ENCODE results near the gene DESI2. TPM values are rescaled to one million over a fixed set of nuclear protein-coding genes. Genes with fewer than 3 reads are reported as not detected.
"Not testable (repeated sequence)": the region's sequence is repeated elsewhere in the genome, so short reads cannot be mapped to it uniquely, and the experiment has no call there.

DESI2 gene
- total RNA-seq, 3 donors from 2014 or later (not counting 1 experiment from before 2014, with no cell fraction given) = 24.1 to 30.5 (median 25.4) TPM

- TF ChIP-seq, protein P1, sequence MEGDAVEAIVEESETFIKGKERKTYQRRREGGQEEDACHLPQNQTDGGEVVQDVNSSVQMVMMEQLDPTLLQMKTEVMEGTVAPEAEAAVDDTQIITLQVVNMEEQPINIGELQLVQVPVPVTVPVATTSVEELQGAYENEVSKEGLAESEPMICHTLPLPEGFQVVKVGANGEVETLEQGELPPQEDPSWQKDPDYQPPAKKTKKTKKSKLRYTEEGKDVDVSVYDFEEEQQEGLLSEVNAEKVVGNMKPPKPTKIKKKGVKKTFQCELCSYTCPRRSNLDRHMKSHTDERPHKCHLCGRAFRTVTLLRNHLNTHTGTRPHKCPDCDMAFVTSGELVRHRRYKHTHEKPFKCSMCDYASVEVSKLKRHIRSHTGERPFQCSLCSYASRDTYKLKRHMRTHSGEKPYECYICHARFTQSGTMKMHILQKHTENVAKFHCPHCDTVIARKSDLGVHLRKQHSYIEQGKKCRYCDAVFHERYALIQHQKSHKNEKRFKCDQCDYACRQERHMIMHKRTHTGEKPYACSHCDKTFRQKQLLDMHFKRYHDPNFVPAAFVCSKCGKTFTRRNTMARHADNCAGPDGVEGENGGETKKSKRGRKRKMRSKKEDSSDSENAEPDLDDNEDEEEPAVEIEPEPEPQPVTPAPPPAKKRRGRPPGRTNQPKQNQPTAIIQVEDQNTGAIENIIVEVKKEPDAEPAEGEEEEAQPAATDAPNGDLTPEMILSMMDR (IDR thresholded peaks at IDR 0.05) = no peak
- peaks cover 22 to 23% of the 10 kb centered on the region in 2 donors for H3K4me1 Mint-ChIP-seq
- no peak overlapping the region for H3K4me3 Mint-ChIP-seq
- DNase-seq (no peak), ATAC-seq (no peak)
- H3K4me3 ChIP-seq (ENCODE audit: low read length) = no peak overlapping the region
- WGBS (ENCODE audit: insufficient coverage) = 94% methylated on average over 2 of the region's 2 CpGs
- H3K27me3 Mint-ChIP-seq (ENCODE audit: low read depth in 2 of 2) = no peaks in the 10 kb centered on the region
- no peaks in the 10 kb centered on the region for H3K9me3 Mint-ChIP-seq
- no peak overlapping the region for H3K27ac Mint-ChIP-seq
- H3K27ac ChIP-seq (ENCODE audit: low read length) = no peak overlapping the region
- intact Hi-C loops (cut with micrococcal nuclease) = no loop called here
- H3K9me3 ChIP-seq (ENCODE audit: control insufficient read depth, insufficient read depth, low read length) = no peaks in the 10 kb centered on the region
- H3K4me1 ChIP-seq (ENCODE audit: control insufficient read depth, insufficient read depth, low read length) = peaks cover 3% of the 10 kb centered on the region
- H3K36me3 Mint-ChIP-seq = peaks cover under 1% of the 10 kb centered on the region
- peaks cover 4% of the 10 kb centered on the region for H3K36me3 ChIP-seq (ENCODE audit: control insufficient read depth, insufficient read depth, low read length)
- H3K27me3 ChIP-seq (ENCODE audit: control insufficient read depth, insufficient read depth, low read length) = no peaks in the 10 kb centered on the region
These were observed 9.7 kb downstream of the DESI2 start for GRCh38 chr1:244662599-244662998.

DNA sequence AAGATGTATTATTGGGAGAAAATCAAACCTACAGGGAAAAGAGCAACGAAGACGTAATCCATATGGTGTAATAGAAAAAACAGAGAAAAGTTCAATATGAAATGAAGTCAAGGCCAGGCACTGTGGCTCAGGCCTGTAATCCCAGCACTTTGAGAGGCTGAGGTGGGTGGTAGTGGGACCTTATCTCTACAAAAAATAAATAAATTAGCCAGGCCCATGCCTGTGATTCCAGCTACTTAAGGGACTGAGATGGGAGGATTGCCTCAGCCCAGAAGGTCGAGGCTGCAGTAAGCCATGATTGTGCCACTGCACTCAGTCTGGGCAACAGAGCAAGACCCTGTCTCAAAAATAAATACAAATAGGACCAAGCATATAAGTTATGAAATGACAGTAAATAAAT is 11.4 kb downstream of the DESI2 start:
- Mint-ChIP-seq H3K9me3 (no peaks in the 10 kb centered on the region), H3K4me1 (peaks cover 7 to 25% of the 10 kb centered on the region in 2 donors), H3K36me3 (no peaks in the 10 kb centered on the region), H3K27me3 (ENCODE audit: low read depth in 2 of 2) (no peaks in the 10 kb centered on the region), H3K4me3 (no peak overlapping the region), H3K27ac (no peak overlapping the region)
- ATAC-seq = no peak
- no peak for DNase-seq
- H3K4me1 ChIP-seq (ENCODE audit: control insufficient read depth, insufficient read depth, low read length) = peaks cover 3% of the 10 kb centered on the region
- intact Hi-C loops (cut with micrococcal nuclease) = no loop called here
- H3K27ac ChIP-seq (ENCODE audit: low read length) = no peak overlapping the region
- H3K9me3 ChIP-seq (ENCODE audit: control insufficient read depth, insufficient read depth, low read length) = no peaks in the 10 kb centered on the region
- TF ChIP-seq, protein P1 (IDR thresholded peaks at IDR 0.05) = no peak
- H3K36me3 ChIP-seq (ENCODE audit: control insufficient read depth, insufficient read depth, low read length) = peaks cover 4% of the 10 kb centered on the region
- WGBS (ENCODE audit: insufficient coverage) = 100% methylated on average over 2 of the region's 3 CpGs
- H3K4me3 ChIP-seq (ENCODE audit: low read length) = no peak overlapping the region
- no peaks in the 10 kb centered on the region for H3K27me3 ChIP-seq (ENCODE audit: control insufficient read depth, insufficient read depth, low read length)

- no peak overlapping the region for H3K27ac ChIP-seq (ENCODE audit: low read length)
- H3K4me3 Mint-ChIP-seq = no peak overlapping the region
- no peaks in the 10 kb centered on the region for H3K9me3 ChIP-seq (ENCODE audit: control insufficient read depth, insufficient read depth, low read length)
- peaks cover 3% of the 10 kb centered on the region for H3K4me1 ChIP-seq (ENCODE audit: control insufficient read depth, insufficient read depth, low read length)
- H3K27me3 ChIP-seq (ENCODE audit: control insufficient read depth, insufficient read depth, low read length) = no peaks in the 10 kb centered on the region
- WGBS (ENCODE audit: insufficient coverage) = 9% methylated on average over 4 of the region's 4 CpGs
- H3K4me1 Mint-ChIP-seq = peaks cover 8 to 24% of the 10 kb centered on the region in 2 donors
- intact Hi-C loops (cut with micrococcal nuclease) = loop anchor here (5.0 kb wide), 1 partner anchor 307 kb away; no protein-coding TSS in a partner anchor
- DNase-seq (peak; percentile 15 to 19), ATAC-seq (peak; percentile 93 to 98 (median 96))
- no peaks in the 10 kb centered on the region for H3K9me3 Mint-ChIP-seq
- H3K27me3 Mint-ChIP-seq (ENCODE audit: low read depth in 2 of 2) = no peaks in the 10 kb centered on the region
- H3K36me3 ChIP-seq (ENCODE audit: control insufficient read depth, insufficient read depth, low read length) = no peaks in the 10 kb centered on the region
- TF ChIP-seq, protein P1 (IDR thresholded peaks at IDR 0.05) = no peak
- H3K4me3 ChIP-seq (ENCODE audit: low read length) = no peak overlapping the region
- no peaks in the 10 kb centered on the region for H3K36me3 Mint-ChIP-seq
- H3K27ac Mint-ChIP-seq = no peak overlapping the region
These were observed 12.9 kb downstream of the DESI2 start for GRCh38 chr1:244665771-244666217.

- not testable (repeated sequence) for H3K27ac ChIP-seq (ENCODE audit: low read length); H3K36me3 Mint-ChIP-seq; DNase-seq; H3K4me3 ChIP-seq (ENCODE audit: low read length); H3K27me3 Mint-ChIP-seq (ENCODE audit: low read depth in 2 of 2); H3K27ac Mint-ChIP-seq; H3K9me3 Mint-ChIP-seq; H3K4me3 Mint-ChIP-seq; H3K4me1 ChIP-seq (ENCODE audit: control insufficient read depth, insufficient read depth, low read length); ATAC-seq; H3K9me3 ChIP-seq (ENCODE audit: control insufficient read depth, insufficient read depth, low read length); H3K36me3 ChIP-seq (ENCODE audit: control insufficient read depth, insufficient read depth, low read length); H3K27me3 ChIP-seq (ENCODE audit: control insufficient read depth, insufficient read depth, low read length)
- intact Hi-C loops (cut with micrococcal nuclease) = loop anchor here (5.0 kb wide), 1 partner anchor 305 kb away; no protein-coding TSS in a partner anchor
- H3K4me1 Mint-ChIP-seq = peaks cover 17 to 33% of the 10 kb centered on the region in 2 donors
- 91% methylated on average over 6 of the region's 6 CpGs for WGBS (ENCODE audit: insufficient coverage)
These were observed 13.9 kb downstream of the DESI2 start for GRCh38 chr1:244666672-244667418.
